GM12878 (cell line): Measurements from ENCODE around the gene MAK. TPM values are rescaled to one million over a fixed set of nuclear protein-coding genes. Genes with fewer than 3 reads are reported as not detected.

Experiments
- ATAC-seq: fragments of 200-7000 bp; cut with Tn5 transposase; 3 replicates; pipeline ENCODE4 v1.9.1; 2020; ENCODE audit warnings: mild to moderate bottlenecking, moderate library complexity
- BruUV-seq: library from RNA; stranded (reverse); fragments of 400-500 nt; replicated peaks from 2 replicates; lab custom pipeline; 2021; lab: Mats Ljungman, UMichigan
- CTCF ChIA-PET: fragments of 300-600 bp; sonication (Branson Sonifier 250); formaldehyde crosslinking; extraction: SDS; loops from one replicate; lab custom pipeline; 2021; ENCODE audit warnings: inconsistent platforms; lab: Yijun Ruan, JAX
- POLR2A ChIA-PET: fragments of 350-600 bp; formaldehyde crosslinking; extraction: SDS; loops from one replicate; lab custom pipeline; 2021; ENCODE audit warnings: inconsistent platforms; lab: Charles Lee
- RAD21 ChIA-PET: fragments of 300-600 bp; sonication (Branson Sonifier 250); formaldehyde crosslinking; loops from one replicate; lab custom pipeline; 2023; ENCODE audit warnings: antibody characterized with exemption; ENCODE audit not compliant: unreplicated experiment; lab: Charles Lee
- SMC1A ChIA-PET: fragments of 300-600 bp; sonication (Branson Sonifier 250); formaldehyde crosslinking; loops from one replicate; lab custom pipeline; 2023; ENCODE audit not compliant: unreplicated experiment, uncharacterized antibody; lab: Charles Lee
- DNase-seq: peaks from one replicate; pipeline ENCODE4 v3.0.0-alpha.2; 2011; ENCODE audit warnings: low read depth, low spot score
- FAIRE-seq: peaks from 3 replicates; lab custom pipeline; 2011; peaks lifted over from hg19 to GRCh38; lab: Jason Lieb, UNC
- H2AFZ ChIP-seq: 2 replicates; pipeline ENCODE4 v1.6.0; 2011; ENCODE audit warnings: low read depth, low read length, control low read depth; ENCODE audit not compliant: control insufficient read depth
- H3K27ac ChIP-seq: 2 replicates; pipeline ENCODE4 v1.5.1; 2011; ENCODE audit warnings: control low read depth; ENCODE audit not compliant: control insufficient read depth, insufficient read depth
- H3K27me3 ChIP-seq, 2 experiments: replicated peaks in 1 of 2; 2 replicates each; pipeline versions ENCODE4 v1.6.0 to v1.6.1; 2011; ENCODE audit warnings: low read length in 1 of 2; ENCODE audit not compliant: control insufficient read depth in 2 of 2, insufficient read depth in 2 of 2
- H3K36me3 ChIP-seq, 2 experiments: 2 replicates each; pipeline ENCODE4 v1.5.1; 2011; ENCODE audit warnings: low read length in 1 of 2; ENCODE audit not compliant: control insufficient read depth in 2 of 2, insufficient read depth in 2 of 2
- H3K4me1 ChIP-seq: 2 replicates; pipeline ENCODE4 v1.6.1; 2011; ENCODE audit warnings: mild to moderate bottlenecking, low read length, moderate library complexity, mixed read lengths; ENCODE audit not compliant: control insufficient read depth, insufficient read depth
- H3K4me2 ChIP-seq: 2 replicates; pipeline ENCODE4 v1.6.0; 2011; ENCODE audit warnings: control low read depth; ENCODE audit not compliant: control insufficient read depth, insufficient read depth
- H3K4me3 ChIP-seq: fragments of 200-600 bp; sonication (generic); 2 replicates; pipeline ENCODE4 v1.5.1; 2016
- H3K79me2 ChIP-seq: 2 replicates; pipeline ENCODE4 v1.6.0; 2011; ENCODE audit warnings: low read length; ENCODE audit not compliant: control insufficient read depth, insufficient read depth
- H3K9ac ChIP-seq: 2 replicates; pipeline ENCODE4 v1.8.0; 2011; ENCODE audit warnings: low read length, control low read depth, mixed read lengths; ENCODE audit not compliant: control insufficient read depth, insufficient read depth
- H3K9me3 ChIP-seq: replicated peaks from 3 replicates; pipeline ENCODE4 v1.5.1; 2011; ENCODE audit warnings: mild to moderate bottlenecking, low read length; ENCODE audit not compliant: control insufficient read depth, insufficient read depth
- H4K20me1 ChIP-seq: 2 replicates; pipeline ENCODE4 v1.6.0; 2011; ENCODE audit not compliant: control insufficient read depth, insufficient read depth
- BRCA1 ChIP-seq: IDR thresholded peaks from 2 replicates; pipeline ENCODE4 v1.6.1; 2011; ENCODE audit warnings: low read depth, low read length, improper control_type of control experiment
- CBFB ChIP-seq: IDR thresholded peaks from 2 replicates; pipeline ENCODE4 v1.6.1; 2016; ENCODE audit warnings: antibody characterized with exemption, low read depth
- DPF2 ChIP-seq: fragments of 450-650 bp; IDR thresholded peaks from 2 replicates; pipeline ENCODE4 v1.6.1; 2017; ENCODE audit warnings: mild to moderate bottlenecking
- E4F1 ChIP-seq: fragments of 450-650 bp; IDR thresholded peaks from 2 replicates; pipeline ENCODE4 v1.6.1; 2018; ENCODE audit warnings: borderline replicate concordance, mild to moderate bottlenecking; ENCODE audit not compliant: partially characterized antibody
- ESRRA ChIP-seq: IDR thresholded peaks from 2 replicates; pipeline ENCODE4 v1.6.1; 2012; ENCODE audit warnings: mild to moderate bottlenecking, low read length, improper control_type of control experiment
- GABPA ChIP-seq: IDR thresholded peaks from 2 replicates; pipeline ENCODE4 v1.6.1; 2014; ENCODE audit warnings: antibody characterized with exemption, low read depth, mild to moderate bottlenecking, inconsistent platforms
- IKZF2 ChIP-seq, 2 experiments: fragments of 450-650 bp; IDR thresholded peaks; 2 replicates each; pipeline ENCODE4 v1.6.1; 2017; ENCODE audit warnings: mild to moderate bottlenecking in 2 of 2, moderate library complexity in 2 of 2
- IRF4 ChIP-seq: IDR thresholded peaks from 2 replicates; pipeline ENCODE4 v1.6.1; 2011; ENCODE audit warnings: low read depth, low read length
- NRF1 ChIP-seq: conservative IDR thresholded peaks from 2 replicates; pipeline ENCODE4 v1.6.1; 2011; ENCODE audit warnings: mild to moderate bottlenecking, low read depth, low read length, improper control_type of control experiment
- POLR2AphosphoS2 ChIP-seq: IDR thresholded peaks from 2 replicates; pipeline ENCODE4 v1.6.1; 2011; ENCODE audit warnings: low read depth, mild to moderate bottlenecking, low read length, improper control_type of control experiment, moderate library complexity
- RAD51 ChIP-seq: fragments of 450-650 bp; IDR thresholded peaks from 2 replicates; pipeline ENCODE4 v1.6.1; 2016; ENCODE audit warnings: moderate library complexity, mild to moderate bottlenecking, inconsistent platforms
- RUNX3 ChIP-seq: IDR thresholded peaks from 2 replicates; pipeline ENCODE4 v1.6.1; 2012; ENCODE audit warnings: low read length, inconsistent platforms
- SMAD1 ChIP-seq: fragments of 450-650 bp; IDR thresholded peaks from 2 replicates; pipeline ENCODE4 v1.6.1; 2018; ENCODE audit warnings: mild to moderate bottlenecking, low read depth; ENCODE audit not compliant: partially characterized antibody
- WRNIP1 ChIP-seq: IDR thresholded peaks from 2 replicates; pipeline ENCODE4 v1.6.1; 2011; ENCODE audit warnings: low read depth, low read length, improper control_type of control experiment, borderline replicate concordance
- ZBTB33 ChIP-seq: fragments of 450-650 bp; IDR thresholded peaks from 2 replicates; pipeline ENCODE4 v1.6.1; 2017; ENCODE audit warnings: mild to moderate bottlenecking
- WGBS: methylation state at CpG from one replicate; pipeline ENCODE4 v1.1.6; 2016; ENCODE audit warnings: low lambda C conversion rate; ENCODE audit not compliant: insufficient replicate concordance, insufficient coverage; ENCODE audit errors: missing lambda C conversion rate; 5-methylcytosine and 5-hydroxymethylcytosine counted together
- in situ Hi-C: fragments of 300-500 bp; cut with MboI; formaldehyde crosslinking; loops from 9 replicates; pipeline ENCODE4 v1.14.3; 2018; ENCODE audit warnings: mixed read lengths
- intact Hi-C: fragments of 100-400 bp; cut with micrococcal nuclease; formaldehyde crosslinking; loops from one replicate; pipeline ENCODE4 v1.14.2; 2022; ENCODE audit not compliant: unreplicated experiment
- polyA plus RNA-seq, 11 experiments: library from polyadenylated mRNA; depleted of rRNA in 4 of 11; unstranded in 6 of 11; stranded (reverse) in 5 of 11; fragments of >200 nt; fragmentation: Nextera tagmentation in 4 of 11; fragmentation: Illumina TruSeq in 1 of 11; extraction: Ambion mirVana in 4 of 11; extraction: Trizol in 1 of 11; gene quantifications; 1 replicate in 1 of 11; 2 replicates in 10 of 11; pipeline versions ENCODE4 v1.2.1 to v1.2.3, GENCODE V29; 2011 to 2016; ENCODE audit warnings: inconsistent platforms in 2 of 11, missing spikeins in 2 of 11, low read depth in 1 of 11
- total RNA-seq, 4 experiments: library from RNA; depleted of rRNA in 3 of 4; stranded (reverse); fragments of >200 nt in 3 of 4; fragmentation: Illumina TruSeq in 1 of 4; extraction: Trizol in 1 of 4; gene quantifications; 2 replicates each; pipeline versions ENCODE4 v1.2.1 to v1.2.3, GENCODE V29; 2013 to 2021
- TF ChIP-seq, protein P1 (sequence below): IDR thresholded peaks from 2 replicates; pipeline ENCODE4 v1.6.1; 2012; ENCODE audit warnings: low read length, inconsistent platforms

The MAK gene
- total and polyA plus RNA-seq, 10 of the 15 experiments (the other 5 are each of a cell fraction or from before 2014, with no cell fraction given) = 0.01 to 0.90 (median 0.13) TPM; not detected in 1

- no peaks in the 10 kb centered on the region for H3K79me2 ChIP-seq
- CTCF ChIA-PET = no interaction called here
- H3K4me3 ChIP-seq = no peak overlapping the region
- POLR2A ChIA-PET = no interaction called here
- no peak overlapping the region for H3K4me2 ChIP-seq
- H3K27ac ChIP-seq = no peak overlapping the region
- H3K4me1 ChIP-seq = no peaks in the 10 kb centered on the region
- SMC1A ChIA-PET = no interaction called here
- 65% methylated on average over 2 of the region's 2 CpGs for WGBS
- intact Hi-C loops (no loop called here), in situ Hi-C loops (no loop called here)
- H4K20me1 ChIP-seq = no peaks in the 10 kb centered on the region
- H3K27me3 ChIP-seq = no peaks in the 10 kb centered on the region
- no peaks in the 10 kb centered on the region for H3K36me3 ChIP-seq
- H3K9me3 ChIP-seq = no peaks in the 10 kb centered on the region; the same call in 2 of the 3 replicates
- FAIRE-seq (no peak), DNase-seq (no peak), ATAC-seq (no peak)
- RAD21 ChIA-PET = no interaction called here
- no peak overlapping the region for H3K9ac ChIP-seq
- no TSS peak for BruUV-seq
- no peak overlapping the region for H2AFZ ChIP-seq
- no peak for TF ChIP-seq IKZF2 (IDR thresholded peaks at IDR 0.05)
- no peak for TF ChIP-seq NRF1
- no peak for TF ChIP-seq RAD51
- TF ChIP-seq BRCA1 = no peak
- TF ChIP-seq, protein P1, sequence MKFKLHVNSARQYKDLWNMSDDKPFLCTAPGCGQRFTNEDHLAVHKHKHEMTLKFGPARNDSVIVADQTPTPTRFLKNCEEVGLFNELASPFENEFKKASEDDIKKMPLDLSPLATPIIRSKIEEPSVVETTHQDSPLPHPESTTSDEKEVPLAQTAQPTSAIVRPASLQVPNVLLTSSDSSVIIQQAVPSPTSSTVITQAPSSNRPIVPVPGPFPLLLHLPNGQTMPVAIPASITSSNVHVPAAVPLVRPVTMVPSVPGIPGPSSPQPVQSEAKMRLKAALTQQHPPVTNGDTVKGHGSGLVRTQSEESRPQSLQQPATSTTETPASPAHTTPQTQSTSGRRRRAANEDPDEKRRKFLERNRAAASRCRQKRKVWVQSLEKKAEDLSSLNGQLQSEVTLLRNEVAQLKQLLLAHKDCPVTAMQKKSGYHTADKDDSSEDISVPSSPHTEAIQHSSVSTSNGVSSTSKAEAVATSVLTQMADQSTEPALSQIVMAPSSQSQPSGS = no peak
- no peak for TF ChIP-seq RUNX3
- no peak for TF ChIP-seq CBFB
- no peak for TF ChIP-seq POLR2AphosphoS2
- TF ChIP-seq ESRRA = no peak
- no peak for TF ChIP-seq IRF4
- no peak for TF ChIP-seq WRNIP1
- no peak for TF ChIP-seq ZBTB33
- no peak for TF ChIP-seq E4F1
- TF ChIP-seq GABPA = no peak
- TF ChIP-seq SMAD1 = no peak
- no peak for TF ChIP-seq DPF2
Measured at GRCh38 chr6:10831609-10832008, 6.7 kb downstream of the MAK start.
